Anterior cingulate cortex (tissue), 58 donors: ENCODE results near the gene DOHH.
A peak's percentile ranks its signal among the peaks of the same experiment; 100 is the strongest.

Experiments used
- DNase-seq, 58 donors: peaks; one replicate each; lab custom pipeline; 2025; lab: John Stamatoyannopoulos, UW

Gene DOHH

DNA sequence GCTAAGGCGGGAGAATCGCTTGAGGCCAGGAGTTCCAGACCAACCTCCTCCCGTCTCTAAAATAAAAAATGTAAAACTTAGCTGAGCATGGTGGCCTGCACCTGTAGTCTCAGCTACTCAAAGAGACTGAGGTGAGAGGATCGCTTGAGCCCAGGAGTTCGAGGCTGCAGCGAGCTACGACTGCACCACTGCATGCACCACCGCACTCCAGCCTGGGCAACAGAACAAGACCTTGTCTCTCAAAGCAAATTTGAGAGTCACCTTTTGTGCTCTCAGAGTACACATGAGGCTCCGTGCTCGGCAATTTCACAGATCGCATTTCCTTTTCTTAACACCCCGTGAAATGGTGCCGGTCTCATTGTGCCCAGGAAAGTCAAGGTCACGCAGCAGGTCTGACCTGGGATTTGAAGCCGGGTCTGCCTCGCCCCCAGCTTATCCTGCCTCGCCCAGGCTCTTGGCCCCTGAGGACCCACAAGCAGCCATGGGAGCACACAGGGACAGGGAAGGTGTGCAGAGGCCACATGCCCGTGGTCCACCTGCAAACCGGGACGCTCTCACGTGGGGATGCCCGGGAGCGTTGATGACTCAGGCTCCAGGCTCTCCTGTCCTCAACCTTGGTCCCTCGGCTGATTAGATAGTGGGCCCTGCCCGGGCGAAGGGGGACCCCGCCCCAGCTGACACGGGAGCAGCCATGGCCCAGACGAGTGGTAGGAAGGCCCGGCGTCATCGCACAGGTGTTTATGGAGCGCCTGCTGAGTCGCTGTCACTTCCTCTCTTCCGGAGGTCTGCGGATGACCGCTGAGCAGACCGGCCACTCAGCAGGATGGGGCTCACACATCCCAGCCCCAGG is 19.0 kb downstream of the DOHH start:
- DNase-seq, result no peak

DNA sequence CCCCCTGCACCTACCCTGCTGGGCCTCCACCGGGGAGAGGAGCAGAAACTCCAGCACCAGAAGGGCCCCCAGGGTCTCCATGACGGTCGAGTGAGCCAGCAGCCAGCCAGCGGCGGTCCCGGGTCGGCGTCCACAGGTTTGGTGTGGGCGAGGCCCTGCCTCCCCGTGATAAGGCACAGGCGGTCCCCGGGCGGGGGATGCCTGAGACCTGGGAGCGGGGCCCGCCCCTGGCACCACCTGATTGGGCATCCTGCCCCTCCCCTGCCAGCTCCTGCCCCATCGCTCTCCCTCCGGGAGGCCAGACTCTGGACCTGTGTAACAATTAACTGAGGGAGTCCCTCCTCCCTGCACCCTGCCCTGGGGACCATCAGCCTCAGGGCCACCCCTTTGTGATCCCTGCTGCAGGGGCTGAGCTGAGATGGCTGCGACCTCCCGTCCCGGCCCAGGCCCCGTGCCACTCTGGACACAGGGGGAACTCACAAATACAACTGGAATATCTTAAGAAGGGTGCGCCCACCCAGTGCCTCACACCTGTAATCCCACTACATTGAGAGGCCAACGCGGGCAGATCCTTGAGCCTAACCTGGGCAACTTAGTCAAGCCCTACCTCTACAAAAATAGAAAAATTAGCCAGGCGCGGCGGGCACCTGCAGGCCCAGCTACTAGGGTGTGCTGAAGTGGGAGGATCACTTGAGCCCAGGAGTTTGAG is 19.9 kb downstream of the DOHH start, which contains the start of gene SMIM24:
Gene SMIM24 (minus strand): TSS at position 143 of the 709 bp plus-strand sequence. CDS start 62 bp downstream, at position 81.
- no peak for DNase-seq

DNA sequence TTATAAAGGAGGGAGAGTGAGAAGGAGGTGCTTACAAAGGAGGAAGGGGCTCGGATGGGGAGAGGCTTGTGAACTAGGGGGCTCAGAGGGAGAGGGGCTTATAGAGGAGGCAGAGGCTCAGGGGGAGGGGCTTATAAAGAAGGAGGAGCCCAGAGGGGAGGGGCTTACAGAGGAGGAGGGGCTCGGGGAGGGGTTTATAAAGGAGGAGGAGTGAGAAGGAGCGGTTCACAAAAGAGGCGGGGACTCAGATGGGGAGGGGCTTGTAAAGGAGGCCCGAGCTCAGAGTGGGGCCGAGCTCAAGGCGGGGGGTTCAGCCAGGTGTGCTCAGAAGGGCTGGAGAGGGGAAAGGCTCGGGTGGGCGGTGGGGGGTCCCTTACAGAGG is 20.6 kb downstream of the DOHH start:
- no peak for DNase-seq

DNA sequence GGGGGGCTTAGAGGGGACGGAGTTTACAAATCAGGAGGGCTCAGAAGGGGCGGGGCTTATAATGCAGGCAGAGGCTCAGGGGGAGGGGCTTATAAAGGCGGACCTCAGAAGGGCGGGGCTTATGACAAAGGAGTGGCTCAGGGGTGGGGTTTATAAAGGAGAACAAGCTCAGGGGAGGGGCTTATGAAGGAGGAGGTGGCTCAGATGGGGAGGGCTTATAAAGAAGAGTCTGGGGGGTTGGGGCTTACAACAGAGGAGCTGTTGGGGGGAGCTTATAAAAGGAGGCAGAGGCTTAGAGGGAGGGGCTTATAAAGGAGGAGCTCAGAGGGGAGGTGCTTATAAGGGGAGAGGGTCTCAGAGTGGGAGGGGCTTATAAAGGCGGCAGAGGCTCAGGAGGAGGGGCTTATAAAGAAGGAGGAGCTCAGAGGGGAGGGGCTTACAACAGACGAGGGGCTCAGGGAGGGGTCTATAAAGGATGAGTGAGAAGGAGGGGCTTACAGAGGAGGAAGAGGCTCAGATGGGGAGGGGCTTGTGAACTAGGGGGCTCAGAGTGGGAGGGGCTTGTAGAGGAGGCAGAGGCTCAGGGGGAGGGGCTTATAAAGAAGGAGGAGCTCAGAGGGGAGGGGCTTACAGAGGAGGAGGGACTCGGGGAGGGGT is 21.2 kb downstream of the DOHH start:
- DNase-seq, result no peak

DNA sequence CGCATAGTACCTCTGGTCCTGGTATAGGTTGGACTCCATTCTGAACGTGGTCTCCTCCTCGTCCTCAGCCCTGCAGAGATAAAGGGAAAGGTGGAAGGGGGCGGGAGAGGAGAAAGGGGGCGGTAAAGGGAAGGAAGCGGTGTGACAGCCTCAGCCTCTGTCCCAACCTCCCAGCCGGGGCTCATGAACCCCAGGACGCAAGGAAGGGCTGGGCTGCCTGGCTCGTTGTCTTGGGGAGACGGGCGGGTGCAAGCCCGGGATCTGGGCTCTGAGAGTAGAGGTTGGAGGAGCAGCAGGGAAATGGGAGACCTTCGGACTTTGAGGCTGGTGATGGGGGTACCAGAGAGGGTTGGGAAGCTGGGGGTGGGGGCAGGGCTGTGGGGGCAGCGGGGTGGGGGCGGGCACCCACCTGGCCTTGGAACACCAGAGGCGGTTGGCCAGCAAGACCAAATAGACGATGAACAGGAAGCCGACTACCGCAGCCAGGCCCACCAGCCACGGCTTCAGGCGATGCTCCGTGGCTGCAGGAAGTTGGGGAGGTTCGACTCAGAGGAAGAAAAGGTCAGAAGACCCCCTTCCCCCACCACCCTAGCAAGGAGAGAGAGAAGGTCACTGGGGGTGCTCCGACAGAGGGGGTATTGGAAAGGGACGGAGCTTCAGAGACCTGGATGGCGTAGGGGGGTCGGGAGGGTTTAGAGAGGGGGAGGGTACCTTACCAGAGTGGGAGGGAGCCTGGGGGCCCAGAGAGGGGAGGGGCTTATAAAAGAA is 21.9 kb downstream of the DOHH start:
- no peak for DNase-seq

DNA sequence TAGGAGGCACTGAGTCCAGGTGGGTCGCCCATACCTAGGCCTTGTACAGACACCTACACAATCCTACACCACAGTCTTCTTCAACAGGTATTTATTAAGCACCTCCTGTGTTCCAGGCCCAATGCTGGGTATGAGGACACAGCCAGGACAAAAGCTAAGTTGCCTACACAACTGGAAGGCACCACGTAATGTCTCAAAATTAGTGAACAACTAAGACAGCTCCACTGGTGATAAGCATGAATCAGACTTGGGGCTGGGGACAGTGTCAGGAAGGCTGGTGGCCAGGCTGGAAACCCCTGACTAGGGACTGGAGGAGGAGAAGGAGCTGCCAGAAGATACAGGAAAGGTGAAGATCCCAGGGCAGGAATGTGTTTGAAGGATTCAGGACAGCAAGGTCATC is 22.5 kb downstream of the DOHH start:
- no peak for DNase-seq

DNA sequence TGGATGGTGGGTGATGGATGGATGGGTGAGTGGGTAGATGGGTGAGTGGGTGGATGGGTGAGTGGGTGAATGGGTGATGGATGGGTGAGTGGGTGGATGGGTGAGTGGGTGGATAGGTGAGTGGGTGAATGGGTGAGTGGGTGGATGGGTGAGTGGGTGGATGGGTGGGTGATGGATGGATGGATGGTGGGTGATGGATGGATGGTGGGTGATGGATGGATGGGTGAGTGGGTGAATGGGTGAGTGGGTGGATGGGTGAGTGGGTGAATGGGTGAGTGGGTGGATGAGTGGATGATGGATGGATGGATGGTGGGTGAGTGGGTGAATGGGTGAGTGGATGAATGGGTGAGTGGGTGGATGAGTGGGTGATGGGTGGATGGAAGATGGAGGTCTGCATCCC is 23.0 kb downstream of the DOHH start:
- no peak for DNase-seq

DNA sequence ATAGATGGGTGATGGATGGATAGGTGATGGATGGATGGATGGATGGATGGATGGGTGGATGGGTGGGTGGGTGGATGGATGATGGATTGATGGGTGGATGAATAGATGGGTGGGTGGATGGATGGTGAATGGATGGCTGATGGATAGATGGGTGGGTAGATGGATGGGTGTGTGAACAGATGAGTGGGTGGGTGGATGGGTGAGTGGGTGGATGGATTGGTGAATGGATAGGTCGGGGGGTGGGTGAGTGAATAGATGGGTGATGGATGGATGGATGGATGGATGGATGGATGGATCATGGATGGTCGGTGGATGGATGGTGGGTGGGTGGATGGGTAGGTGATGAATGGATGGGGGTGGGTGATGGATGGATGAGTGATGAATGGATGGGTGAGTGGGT is 23.6 kb downstream of the DOHH start:
- DNase-seq, result no peak

DNA sequence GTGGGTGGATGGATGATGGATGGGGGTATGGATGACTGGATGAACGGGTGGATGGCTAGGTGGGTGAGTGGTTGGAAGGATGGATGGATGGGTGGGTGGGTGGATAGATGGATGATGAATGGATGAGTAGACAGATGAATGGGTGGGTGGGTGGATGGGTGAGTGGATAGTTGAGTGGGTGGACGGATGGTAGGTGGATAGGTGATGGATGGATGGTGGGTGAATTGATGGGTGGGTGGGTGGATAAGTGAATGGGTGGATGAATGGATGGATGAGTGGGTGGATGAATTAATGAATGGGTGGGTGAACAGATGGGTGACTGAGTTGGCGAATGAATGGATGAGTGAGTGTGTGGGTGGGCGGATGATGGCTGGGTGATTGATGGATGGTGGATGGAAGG is 25.0 kb downstream of the DOHH start:
- DNase-seq, result no peak

DNA sequence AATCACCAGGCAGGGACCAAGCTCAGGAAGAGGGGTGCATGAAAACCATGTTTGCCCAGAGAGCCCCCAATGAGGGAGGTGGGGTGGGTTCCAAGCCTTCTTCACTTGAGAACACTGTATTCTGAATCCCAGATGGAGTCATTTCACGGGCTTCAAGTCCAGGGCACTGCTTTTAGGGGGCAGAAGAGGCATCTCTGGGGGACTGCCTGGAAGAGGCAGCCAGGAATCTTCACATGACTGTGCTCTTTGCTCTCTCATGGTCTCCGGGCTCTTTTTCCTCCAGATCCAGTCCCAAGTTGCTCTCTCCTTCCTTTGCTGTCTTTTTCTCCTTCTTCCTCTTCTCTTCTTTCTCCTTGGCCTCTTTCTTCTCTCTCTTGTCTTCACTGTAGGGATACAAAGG is 25.9 kb downstream of the DOHH start:
- no peak for DNase-seq

DNA sequence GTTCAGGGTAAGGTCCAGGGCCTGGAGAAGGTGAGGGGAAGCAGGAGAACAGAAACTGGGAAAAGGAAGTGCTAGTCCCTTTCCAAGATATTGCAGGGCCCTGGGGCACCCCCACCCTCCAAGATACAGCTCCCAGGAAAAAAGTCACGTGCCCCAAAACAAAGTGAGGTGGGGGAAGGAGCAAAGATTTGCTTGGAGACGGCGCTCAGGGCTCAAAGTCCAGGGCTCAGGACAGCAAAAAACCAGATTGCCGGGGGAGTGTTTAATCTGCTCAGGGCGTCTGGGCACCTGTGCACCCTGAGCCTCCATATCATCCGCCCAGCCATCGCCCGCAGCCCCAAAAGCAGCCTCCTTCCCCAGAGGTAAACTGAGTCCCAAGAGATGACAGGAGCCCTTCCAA is 26.5 kb downstream of the DOHH start:
- no peak for DNase-seq

DNA sequence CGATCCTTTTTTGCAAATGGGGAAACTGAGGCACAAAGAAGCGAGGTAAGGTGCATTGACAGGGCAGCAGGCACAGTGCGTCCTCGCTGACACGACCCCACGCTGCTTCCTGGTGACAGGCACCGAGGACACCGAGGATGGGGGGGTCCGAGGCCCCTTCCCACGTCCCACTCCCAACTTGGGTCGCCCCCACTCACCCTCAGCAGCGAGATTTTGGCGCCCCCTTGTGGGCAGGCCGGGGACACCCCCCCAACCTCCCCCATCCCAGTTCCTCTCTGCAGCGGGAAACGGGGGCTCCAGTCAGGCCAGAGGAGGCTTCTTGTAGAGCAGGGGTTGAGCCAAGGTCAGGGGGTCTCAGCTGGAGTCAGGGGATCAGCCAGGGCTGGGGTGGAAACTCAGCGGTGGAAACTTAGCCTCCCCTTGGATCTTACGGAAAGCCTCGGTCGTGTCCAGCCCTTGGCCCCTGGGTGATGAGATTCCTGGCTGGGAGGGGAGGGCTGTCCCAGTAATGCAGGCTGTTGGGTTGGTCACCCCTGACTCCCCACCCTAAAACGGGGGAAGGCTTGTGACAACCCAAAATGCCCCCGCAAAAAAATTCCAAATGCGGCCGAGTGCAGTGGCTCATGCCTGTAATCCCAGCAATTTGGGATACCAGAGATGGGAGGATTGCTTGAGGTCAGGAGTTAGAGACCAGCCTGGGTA is 28.4 kb downstream of the DOHH start:
- peak in 14 of 58 donors; percentile 5 to 39 (median 12) for DNase-seq

DNA sequence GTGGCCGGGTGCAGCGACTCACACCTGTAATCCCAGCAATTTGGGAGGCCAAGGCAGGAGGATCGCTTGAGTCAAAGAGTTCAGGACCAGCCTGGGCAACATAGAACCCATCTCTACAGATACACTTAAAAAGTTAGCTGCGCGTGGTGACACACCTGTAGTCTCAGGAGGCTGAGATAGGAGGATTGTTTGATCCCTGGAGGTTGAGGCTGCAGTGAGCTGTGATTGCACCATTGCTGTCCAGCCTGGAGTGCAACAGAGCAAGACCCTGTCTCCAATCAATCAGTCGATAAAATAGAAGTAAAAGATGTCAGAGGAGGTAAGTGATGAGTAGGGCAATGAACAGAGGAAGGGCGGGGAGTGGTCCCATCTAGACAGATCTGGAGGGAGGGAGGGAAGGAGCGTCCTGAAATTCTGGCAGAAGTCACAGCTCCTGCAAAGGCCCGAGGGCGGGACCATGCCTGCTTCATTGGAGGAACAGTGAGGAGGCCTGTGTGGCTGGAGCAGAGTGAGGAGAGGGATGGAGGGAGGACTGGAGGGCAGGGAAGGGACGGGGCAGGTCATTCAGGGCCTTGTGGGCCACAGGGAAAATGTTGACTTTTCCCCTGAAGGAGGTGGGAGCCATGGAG is 29.9 kb downstream of the DOHH start:
- DNase-seq, result no peak

DNA sequence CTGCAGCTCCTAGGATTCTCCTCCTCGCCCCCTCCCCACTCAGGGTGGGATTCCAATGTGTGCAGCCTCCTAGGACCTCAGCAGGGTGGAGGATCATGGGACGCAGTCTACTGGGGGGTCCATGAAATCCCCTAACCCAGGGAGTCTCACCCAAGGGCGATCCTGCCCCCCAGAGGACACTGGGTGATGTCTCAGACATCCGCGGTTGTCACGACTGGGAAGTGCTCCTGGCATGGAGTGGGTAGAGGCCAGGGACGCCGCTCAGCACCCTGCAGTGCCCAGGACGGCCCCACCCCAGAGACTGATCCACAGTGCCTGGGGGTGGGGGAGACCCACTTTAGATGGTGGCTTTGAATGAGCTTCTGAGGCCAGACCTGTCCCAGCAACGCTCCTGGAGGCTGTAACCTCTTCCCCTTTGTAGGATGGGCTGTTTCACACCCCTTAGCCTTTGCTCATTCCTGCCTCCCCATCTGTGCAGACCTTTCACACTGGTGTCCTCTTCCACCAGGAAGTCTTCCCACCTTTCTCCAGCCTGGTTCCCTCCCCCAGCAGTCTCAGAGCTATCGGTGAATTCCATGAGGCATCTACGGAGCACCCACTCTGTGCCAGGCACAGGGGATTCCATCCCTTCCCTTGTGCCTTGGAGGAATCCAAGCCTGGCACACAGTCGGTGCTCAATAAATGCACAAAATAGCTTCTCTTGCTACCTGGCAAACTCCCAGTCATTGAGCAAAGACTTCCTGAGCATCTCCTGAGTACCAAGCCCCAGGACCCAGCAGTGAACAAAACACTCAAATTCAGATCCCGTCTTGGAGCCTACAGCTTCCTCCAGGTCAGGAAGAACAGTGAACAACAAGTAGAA is 30.6 kb downstream of the DOHH start:
- DNase-seq, result peak in 2 of 58 donors; percentile 14

DNA sequence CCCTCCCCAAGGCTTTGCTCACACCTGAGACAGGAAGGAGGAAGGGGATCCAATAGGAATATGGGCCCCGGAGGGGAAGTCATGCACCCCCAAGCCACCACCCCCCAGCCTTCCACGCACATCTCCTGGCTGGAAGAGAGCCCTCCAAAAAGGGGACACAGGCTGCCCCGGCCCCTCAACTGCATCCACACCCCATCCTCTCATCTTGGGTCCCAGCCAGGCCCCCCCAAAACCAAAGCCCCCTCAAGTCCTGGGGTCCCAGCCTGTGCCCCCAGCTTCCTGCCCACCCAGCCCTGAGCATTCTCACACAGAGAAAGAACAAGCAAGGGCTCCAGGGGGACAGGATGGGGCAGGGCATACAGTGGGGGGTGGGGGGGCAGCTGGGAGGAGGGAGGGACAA is 32.3 kb downstream of the DOHH start:
- DNase-seq, result no peak

DNA sequence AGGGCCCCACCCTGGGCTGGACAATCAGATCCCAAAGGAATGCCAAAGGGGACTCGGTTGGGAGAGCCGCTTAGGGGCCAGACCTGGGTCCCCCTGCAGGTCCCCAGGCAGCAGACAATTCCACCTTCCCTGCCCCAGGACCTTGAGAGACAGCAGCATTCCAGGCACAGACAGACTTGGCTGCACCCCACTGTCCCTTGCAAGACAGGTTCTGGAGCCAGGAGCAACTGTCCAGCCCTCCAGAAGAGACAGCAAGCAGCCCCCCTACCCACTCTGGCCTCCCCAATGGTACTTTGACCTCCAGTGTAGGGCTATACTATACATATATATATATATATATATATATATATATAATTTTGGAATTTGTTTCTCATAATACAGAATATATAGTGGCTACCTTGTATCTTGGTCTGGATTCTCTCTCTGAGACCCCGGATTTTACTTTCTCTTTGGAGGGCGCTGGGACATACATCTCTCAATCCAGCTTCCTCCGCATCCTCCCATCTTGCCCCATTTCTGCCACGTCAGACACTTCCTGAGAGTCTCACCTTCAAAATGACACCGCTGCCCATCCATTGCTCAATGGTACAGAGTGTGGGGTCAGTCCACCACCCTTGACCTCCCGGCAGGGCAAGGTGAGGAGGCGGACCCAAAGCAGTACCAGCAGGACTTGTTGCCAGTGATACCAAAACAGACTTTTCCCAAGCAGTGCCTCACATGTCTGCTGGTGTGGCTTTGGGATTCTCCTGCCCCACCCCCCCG is 32.9 kb downstream of the DOHH start:
- DNase-seq, result no peak

DNA sequence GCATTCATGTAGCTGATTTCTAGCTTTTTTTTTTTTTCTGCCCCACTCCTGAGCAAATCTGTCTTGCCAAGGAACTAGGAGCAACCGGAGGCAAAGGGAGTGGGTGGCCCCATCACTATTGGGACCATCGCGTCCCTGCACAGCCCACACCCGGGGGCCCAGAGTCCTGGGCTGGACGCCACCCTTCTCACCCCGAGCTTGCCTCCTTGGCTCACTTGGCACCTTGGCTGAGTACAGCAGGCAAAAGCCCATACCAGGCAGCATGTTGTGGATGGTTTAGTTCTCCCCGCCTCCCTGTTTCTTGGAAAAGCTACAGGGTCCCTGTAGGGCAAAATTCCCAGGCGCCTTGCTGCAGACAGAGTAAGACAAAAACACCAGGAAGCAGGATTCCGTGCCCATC is 33.8 kb downstream of the DOHH start:
- peak in 41 of 58 donors; percentile 7 to 81 (median 47) for DNase-seq

DNA sequence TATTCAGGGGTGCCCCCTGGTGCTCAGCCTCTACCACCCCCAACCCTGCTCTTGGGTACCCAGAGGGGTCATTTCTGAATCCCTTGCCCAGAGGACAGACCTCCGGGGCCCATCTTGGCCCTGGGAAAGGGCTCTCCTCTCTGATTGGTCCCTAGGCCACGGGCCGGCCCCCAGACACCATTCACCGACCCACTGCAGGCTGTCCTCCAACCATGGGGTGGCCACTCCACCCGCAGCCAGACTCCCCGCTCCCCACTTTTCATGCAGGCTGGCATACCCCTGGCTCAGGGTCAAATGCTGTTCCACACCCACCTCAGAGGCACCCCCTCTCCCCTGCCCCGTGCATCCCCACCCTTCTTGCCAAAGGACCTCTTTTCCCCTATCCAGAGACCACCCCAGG is 34.9 kb downstream of the DOHH start:
- no peak for DNase-seq
